ENCODE data around the gene OSM. TPM values are rescaled to one million over a fixed set of nuclear protein-coding genes. Genes with fewer than 3 reads are reported as not detected.

Gene OSM
- total RNA-seq, 1 donor from 2014 or later: not detected

DNA sequence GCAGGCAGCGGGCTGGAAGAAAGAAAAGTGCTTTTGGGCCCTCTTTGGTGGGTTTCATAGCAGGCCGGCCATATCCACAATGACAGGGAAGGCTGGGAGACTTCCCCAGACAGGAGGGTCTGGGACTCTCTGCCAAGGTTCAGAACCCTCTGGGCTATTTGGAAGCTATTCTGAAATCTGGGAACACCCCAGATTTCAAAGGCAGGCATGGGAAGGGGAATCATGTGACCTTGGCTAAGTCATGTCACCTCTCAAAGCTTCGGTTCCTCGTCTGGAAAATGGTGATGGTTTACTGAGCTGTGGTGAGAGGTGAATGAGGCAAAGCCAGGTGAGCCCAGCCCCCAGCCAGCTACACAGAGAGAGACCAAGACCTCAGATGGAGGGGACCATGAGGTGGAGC lies 18.0 kb upstream of the OSM start:
- no peak for DNase-seq (ENCODE audit: low read depth)
- TF ChIP-seq CTCF (IDR thresholded peaks at IDR 0.05; ENCODE audit: insufficient read depth, low read length, poor library complexity, severe bottlenecking): no peak
- Histone ChIP-seq H3K27me3 (ENCODE audit: control insufficient read depth, insufficient read depth, low read length) (no peaks in the 10 kb centered on the region), H3K4me3 (ENCODE audit: low read depth, low read length) (no peak overlapping the region), H3K36me3 (ENCODE audit: control insufficient read depth, insufficient read depth, low read length) (no peaks in the 10 kb centered on the region)

DNA sequence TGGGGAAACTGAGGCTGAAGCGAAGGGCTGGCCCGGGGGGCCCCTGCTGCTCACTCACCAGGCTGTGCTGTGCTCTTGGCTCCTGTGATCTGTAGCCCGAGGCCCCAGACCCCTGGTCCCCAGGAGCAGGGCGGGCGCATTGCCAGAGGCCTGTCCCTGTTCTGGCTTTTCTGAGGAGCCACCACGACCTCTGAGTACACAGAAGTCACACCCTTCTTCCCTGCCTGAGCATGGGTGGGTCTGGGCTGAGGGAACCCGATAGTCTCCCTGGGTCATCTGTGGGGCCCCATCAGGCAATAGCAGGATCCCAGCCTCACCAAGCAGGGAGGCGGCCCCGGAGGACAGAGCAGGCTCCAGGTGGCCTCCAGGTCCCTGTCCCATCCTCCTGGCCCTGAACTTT lies 17.5 kb upstream of the OSM start:
- H3K4me3 ChIP-seq (ENCODE audit: low read depth, low read length): no peak overlapping the region
- no peak for TF ChIP-seq CTCF (IDR thresholded peaks at IDR 0.05; ENCODE audit: insufficient read depth, low read length, poor library complexity, severe bottlenecking)
- no peaks in the 10 kb centered on the region for H3K36me3 ChIP-seq (ENCODE audit: control insufficient read depth, insufficient read depth, low read length)
- H3K27me3 ChIP-seq (ENCODE audit: control insufficient read depth, insufficient read depth, low read length): no peaks in the 10 kb centered on the region
- no peak for DNase-seq (ENCODE audit: low read depth)

DNA sequence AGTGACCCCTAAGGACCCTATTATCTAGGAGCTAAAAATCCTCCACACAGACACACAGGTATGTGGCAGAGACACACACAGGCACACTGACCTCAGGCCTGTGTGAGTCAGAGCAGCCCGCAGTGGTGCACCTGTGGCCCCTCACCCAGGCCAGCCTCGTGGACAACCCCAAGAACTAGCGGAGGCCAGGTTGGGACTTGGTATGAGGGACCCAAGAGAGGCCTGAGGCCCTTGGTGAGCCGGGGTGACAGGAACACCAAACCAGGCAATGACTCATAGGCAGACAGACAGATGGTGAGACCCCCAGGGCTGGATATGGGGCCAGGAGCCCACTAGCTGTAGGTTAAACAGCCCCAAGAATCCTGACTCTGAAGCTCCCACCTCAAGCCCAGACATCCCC lies 16.7 kb upstream of the OSM start:
- no peaks in the 10 kb centered on the region for H3K36me3 ChIP-seq (ENCODE audit: control insufficient read depth, insufficient read depth, low read length)
- no peak for DNase-seq (ENCODE audit: low read depth)
- H3K4me3 ChIP-seq (ENCODE audit: low read depth, low read length): no peak overlapping the region
- TF ChIP-seq CTCF (IDR thresholded peaks at IDR 0.05; ENCODE audit: insufficient read depth, low read length, poor library complexity, severe bottlenecking): no peak
- no peaks in the 10 kb centered on the region for H3K27me3 ChIP-seq (ENCODE audit: control insufficient read depth, insufficient read depth, low read length)

- no peaks in the 10 kb centered on the region for H3K36me3 ChIP-seq (ENCODE audit: control insufficient read depth, insufficient read depth, low read length)
- DNase-seq (ENCODE audit: low read depth): no peak
- H3K4me3 ChIP-seq (ENCODE audit: low read depth, low read length): no peak overlapping the region
- TF ChIP-seq CTCF (IDR thresholded peaks at IDR 0.05; ENCODE audit: insufficient read depth, low read length, poor library complexity, severe bottlenecking): no peak
- H3K27me3 ChIP-seq (ENCODE audit: control insufficient read depth, insufficient read depth, low read length): no peaks in the 10 kb centered on the region
Measured at GRCh38 chr22:30282616-30283046, 16.0 kb upstream of the OSM start.

DNA sequence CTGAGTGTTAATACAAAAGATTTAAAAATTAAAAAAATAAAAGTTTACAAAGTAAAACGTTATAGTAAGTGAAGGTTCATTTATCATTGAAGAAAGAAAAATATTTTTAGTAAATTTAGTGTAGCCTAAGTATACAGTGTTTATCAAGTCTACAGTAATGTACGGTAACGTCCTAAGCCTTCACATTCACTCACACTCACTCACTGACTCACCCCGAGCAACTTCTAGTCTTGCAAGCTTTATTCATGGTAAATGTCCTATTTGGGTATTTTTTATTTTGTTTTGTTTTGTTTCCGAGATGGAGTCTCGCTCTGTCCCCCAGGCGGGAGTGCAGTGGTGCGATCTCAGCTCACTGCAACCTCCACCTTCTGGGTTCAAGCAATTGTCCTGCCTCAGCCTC lies 13.9 kb upstream of the OSM start:
- Histone ChIP-seq H3K27me3 (ENCODE audit: control insufficient read depth, insufficient read depth, low read length) (no peaks in the 10 kb centered on the region), H3K36me3 (ENCODE audit: control insufficient read depth, insufficient read depth, low read length) (no peaks in the 10 kb centered on the region), H3K4me3 (ENCODE audit: low read depth, low read length) (no peak overlapping the region)
- DNase-seq (ENCODE audit: low read depth): no peak
- no peak for TF ChIP-seq CTCF (IDR thresholded peaks at IDR 0.05; ENCODE audit: insufficient read depth, low read length, poor library complexity, severe bottlenecking)

DNA sequence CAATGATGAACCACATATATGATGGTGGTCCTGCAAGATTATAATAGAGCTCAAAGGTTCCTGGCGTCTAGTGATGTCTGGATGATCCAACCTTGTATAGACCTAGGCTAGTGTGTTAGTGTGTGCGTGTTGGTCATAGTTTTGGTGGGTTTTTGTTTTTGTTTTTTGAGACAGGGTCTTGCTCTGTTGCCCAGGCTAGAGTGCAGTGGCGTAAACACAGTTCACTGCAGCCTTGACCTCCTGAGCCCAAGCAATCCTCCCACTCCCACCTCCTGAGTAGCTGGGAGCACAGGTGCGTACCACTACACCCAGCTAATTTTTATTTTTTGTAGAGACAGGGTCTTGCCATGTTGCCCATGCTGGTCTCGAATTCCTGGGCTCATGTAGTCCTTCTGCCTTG lies 13.3 kb upstream of the OSM start:
- no peak for DNase-seq (ENCODE audit: low read depth)
- no peaks in the 10 kb centered on the region for H3K27me3 ChIP-seq (ENCODE audit: control insufficient read depth, insufficient read depth, low read length)
- H3K4me3 ChIP-seq (ENCODE audit: low read depth, low read length): no peak overlapping the region
- no peaks in the 10 kb centered on the region for H3K36me3 ChIP-seq (ENCODE audit: control insufficient read depth, insufficient read depth, low read length)
- TF ChIP-seq CTCF (IDR thresholded peaks at IDR 0.05; ENCODE audit: insufficient read depth, low read length, poor library complexity, severe bottlenecking): no peak
